HUDEP-2 (cell line): ENCODE measurements around the gene CDHR2.
"Not testable (repeated sequence)": the region's sequence is repeated elsewhere in the genome, so short reads cannot be mapped to it uniquely, and the experiment has no call there.

Source experiments
- DNase-seq, 76 experiments: peaks; one replicate each; lab custom pipeline; 2025; ENCODE audit not compliant: unreplicated experiment in 76 of 76; lab: John Stamatoyannopoulos, UW

CDHR2 gene

GRCh38 chr5:176594554-176594953, 45.4 kb downstream of the CDHR2 start:
- DNase-seq = no peak

GRCh38 chr5:176595386-176595943, 46.3 kb downstream of the CDHR2 start:
- DNase-seq = no peak

GRCh38 chr5:176596069-176596644, 47.0 kb downstream of the CDHR2 start:
- DNase-seq = no peak

GRCh38 chr5:176596689-176597416, 47.7 kb downstream of the CDHR2 start:
- peak in 19 of 76 experiments; percentile 6 to 35 (median 17) for DNase-seq

GRCh38 chr5:176597417-176598389, 48.6 kb downstream of the CDHR2 start:
- DNase-seq = no peak

- not testable (repeated sequence) for DNase-seq
These were observed 50.7 kb downstream of the CDHR2 start for GRCh38 chr5:176599749-176600430.

GRCh38 chr5:176601901-176602482, 52.9 kb downstream of the CDHR2 start:
- no peak for DNase-seq

GRCh38 chr5:176603091-176603490, 53.9 kb downstream of the CDHR2 start:
- DNase-seq = no peak

- DNase-seq = no peak
These were observed 56.9 kb downstream of the CDHR2 start for GRCh38 chr5:176606032-176606431.

GRCh38 chr5:176606875-176607274, 57.7 kb downstream of the CDHR2 start:
- no peak for DNase-seq

- no peak for DNase-seq
These were observed 59.1 kb downstream of the CDHR2 start for GRCh38 chr5:176608142-176608705.

- DNase-seq = no peak
These were observed 60.0 kb downstream of the CDHR2 start for GRCh38 chr5:176608937-176609723.

- peak in 46 of 76 experiments; percentile 2 to 61 (median 30) for DNase-seq
These were observed 60.7 kb downstream of the CDHR2 start, which contains the start of gene GPRIN1 for GRCh38 chr5:176609724-176610434. Gene GPRIN1, minus strand, starts transcription at chr5:176610156. Its CDS starts 10,322 bp downstream, at chr5:176599834.

- peak in 1 of 76 experiments; percentile 17 for DNase-seq
These were observed 61.3 kb downstream of the CDHR2 start for GRCh38 chr5:176610435-176610773.

- peak in 64 of 76 experiments; percentile 4 to 75 (median 49) for DNase-seq
These were observed 62.3 kb downstream of the CDHR2 start for GRCh38 chr5:176611435-176611834.

GRCh38 chr5:176612008-176612407, 62.9 kb downstream of the CDHR2 start:
- no peak for DNase-seq

GRCh38 chr5:176612855-176613254, 63.7 kb downstream of the CDHR2 start:
- no peak for DNase-seq

- DNase-seq = peak in 1 of 76 experiments; percentile 11
These were observed 65.8 kb downstream of the CDHR2 start for GRCh38 chr5:176614805-176615478.
